ENCODE results near the gene CNN2.

CNN2 gene

GRCh38 chr19:1026783-1027649 is 608 bp downstream of the CNN2 start:
- no peak for DNase-seq (ENCODE audit: low read depth in 2 of 2)

- no peak for DNase-seq (ENCODE audit: low read depth in 2 of 2)
These were observed 1.2 kb downstream of the CNN2 start for GRCh38 chr19:1027650-1028061.

- DNase-seq (ENCODE audit: low read depth in 2 of 2): no peak
These were observed 1.9 kb downstream of the CNN2 start for GRCh38 chr19:1028062-1028926.

- no peak for DNase-seq (ENCODE audit: low read depth in 2 of 2)
These were observed 6.0 kb downstream of the CNN2 start for GRCh38 chr19:1032264-1032867.

GRCh38 chr19:1035998-1036621 is 9.7 kb downstream of the CNN2 start:
- DNase-seq (ENCODE audit: low read depth in 2 of 2): no peak

GRCh38 chr19:1037621-1038064 is 11.2 kb downstream of the CNN2 start:
- no peak for DNase-seq (ENCODE audit: low read depth in 2 of 2)

- no peak for DNase-seq (ENCODE audit: low read depth in 2 of 2)
These were observed 12.7 kb downstream of the CNN2 start for GRCh38 chr19:1038978-1039645.

GRCh38 chr19:1039646-1040475 is 13.5 kb downstream of the CNN2 start, which contains the start of gene ABCA7:
Gene ABCA7, plus strand, starts transcription at chr19:1040107. Its CDS starts 1,255 bp downstream, at chr19:1041362.
- peak; percentile 97 to 100 for DNase-seq (ENCODE audit: low read depth in 2 of 2)

GRCh38 chr19:1040476-1041271 is 14.3 kb downstream of the CNN2 start:
- peak; percentile 86 to 92 for DNase-seq (ENCODE audit: low read depth in 2 of 2)

- DNase-seq (ENCODE audit: low read depth in 2 of 2): no peak
These were observed 14.9 kb downstream of the CNN2 start for GRCh38 chr19:1041272-1041834.

GRCh38 chr19:1041835-1042685 is 15.7 kb downstream of the CNN2 start:
- DNase-seq (ENCODE audit: low read depth in 2 of 2): no peak

- no peak for DNase-seq (ENCODE audit: low read depth in 2 of 2)
These were observed 16.5 kb downstream of the CNN2 start for GRCh38 chr19:1042689-1043511.

GRCh38 chr19:1045247-1045603 is 18.8 kb downstream of the CNN2 start:
- peak; percentile 75 to 76 for DNase-seq (ENCODE audit: low read depth in 2 of 2)

- no peak for DNase-seq (ENCODE audit: low read depth in 2 of 2)
These were observed 19.8 kb downstream of the CNN2 start for GRCh38 chr19:1046117-1046626.

GRCh38 chr19:1046836-1047695 is 20.7 kb downstream of the CNN2 start:
- no peak for DNase-seq (ENCODE audit: low read depth in 2 of 2)

- no peak for DNase-seq (ENCODE audit: low read depth in 2 of 2)
These were observed 21.3 kb downstream of the CNN2 start for GRCh38 chr19:1047696-1048147.

All from stimulated activated CD4-positive, alpha-beta T cell treated with anti-CD3 and anti-CD28 coated beads, Interleukin-15, amount 100 ng/mL, for 48 hours (primary cell).